Neural cell (in vitro differentiated cells): ENCODE data around the gene PRDX5. TPM values are rescaled to one million over a fixed set of nuclear protein-coding genes. Genes with fewer than 3 reads are reported as not detected.

Source experiments
- H2AFZ ChIP-seq: fragments of 200-600, 300-800 bp; sonication (generic), shearing (Covaris generic); 2 replicates; pipeline ENCODE4 v1.6.0; 2014; ENCODE audit warnings: low read depth, mild to moderate bottlenecking, antibody characterized with exemption, low read length, moderate library complexity
- H3F3A ChIP-seq: fragments of 200-600 bp; shearing (Covaris generic); 2 replicates; pipeline ENCODE4 v1.6.1; 2016; ENCODE audit warnings: mild to moderate bottlenecking, moderate library complexity, mixed read lengths, antibody characterized with exemption, low read length; ENCODE audit not compliant: insufficient read depth, poor library complexity, severe bottlenecking
- H3K27ac ChIP-seq: fragments of 200-600, 300-800 bp; sonication (generic), shearing (Covaris generic); 2 replicates; pipeline ENCODE4 v1.5.1; 2014; ENCODE audit warnings: mild to moderate bottlenecking, low read length, moderate library complexity
- H3K27me3 ChIP-seq: fragments of 300-800, 200-600 bp; sonication (generic), shearing (Covaris generic); 2 replicates; pipeline ENCODE4 v1.6.0; 2014; ENCODE audit warnings: mild to moderate bottlenecking, low read depth, low read length, moderate library complexity; ENCODE audit not compliant: insufficient read depth
- H3K36me3 ChIP-seq: fragments of 300-800, 200-600 bp; sonication (generic), shearing (Covaris generic); 2 replicates; pipeline ENCODE4 v1.5.1; 2014; ENCODE audit warnings: mild to moderate bottlenecking, antibody characterized with exemption, low read length, moderate library complexity; ENCODE audit not compliant: insufficient read depth
- H3K4me2 ChIP-seq: fragments of 300-800, 200-600 bp; sonication (generic), shearing (Covaris generic); 2 replicates; pipeline ENCODE4 v1.6.0; 2014; ENCODE audit warnings: mild to moderate bottlenecking, low read length
- H3K4me3 ChIP-seq: fragments of 300-800, 200-600 bp; sonication (generic), shearing (Covaris generic); 2 replicates; pipeline ENCODE4 v1.5.1; 2014; ENCODE audit warnings: mild to moderate bottlenecking, low read length, moderate library complexity
- H3K79me2 ChIP-seq: fragments of 200-600 bp; shearing (Covaris generic); replicated peaks from 2 replicates; pipeline ENCODE4 v1.6.0; 2014; ENCODE audit warnings: mild to moderate bottlenecking, low read length, moderate library complexity; ENCODE audit not compliant: insufficient read depth
- H3K9ac ChIP-seq: fragments of 300-800, 200-600 bp; sonication (generic), shearing (Covaris generic); 2 replicates; pipeline ENCODE4 v1.6.1; 2016; ENCODE audit warnings: mild to moderate bottlenecking, low read length, mixed read lengths
- H3K9me2 ChIP-seq: fragments of 200-600 bp; shearing (Covaris generic); 2 replicates; pipeline ENCODE4 v1.6.1; 2016; ENCODE audit warnings: mild to moderate bottlenecking, low read length, mixed read lengths; ENCODE audit not compliant: insufficient read depth
- H3K9me3 ChIP-seq: fragments of 200-600, 300-800 bp; sonication (generic), shearing (Covaris generic); 2 replicates; pipeline ENCODE4 v1.6.1; 2016; ENCODE audit warnings: mild to moderate bottlenecking, mixed run types, low read length, moderate library complexity, mixed read lengths
- H4K20me1 ChIP-seq: fragments of 200-600 bp; shearing (Covaris generic); 2 replicates; pipeline ENCODE4 v1.6.1; 2016; ENCODE audit warnings: mild to moderate bottlenecking, mixed run types; ENCODE audit not compliant: insufficient read depth
- EP300 ChIP-seq: fragments of 450-650 bp; conservative IDR thresholded peaks from 2 replicates; pipeline ENCODE4 v1.6.1; 2014; ENCODE audit warnings: antibody characterized with exemption, mild to moderate bottlenecking, moderate library complexity; ENCODE audit not compliant: poor library complexity, severe bottlenecking
- EZH2 ChIP-seq: fragments of 200-600, 300-800 bp; shearing (Covaris generic), sonication (generic); IDR thresholded peaks from 2 replicates; pipeline ENCODE4 v1.6.1; 2014; ENCODE audit warnings: antibody characterized with exemption, low read length, borderline replicate concordance, mild to moderate bottlenecking; ENCODE audit not compliant: insufficient read depth, poor library complexity, severe bottlenecking
- MXI1 ChIP-seq: fragments of 450-650 bp; conservative IDR thresholded peaks from 2 replicates; pipeline ENCODE4 v1.6.1; 2014; ENCODE audit warnings: antibody characterized with exemption, mild to moderate bottlenecking; ENCODE audit not compliant: poor library complexity, severe bottlenecking
- POLR2AphosphoS5 ChIP-seq: IDR thresholded peaks from 2 replicates; pipeline ENCODE4 v1.6.1; 2012
- RAD21 ChIP-seq: fragments of 450-650 bp; conservative IDR thresholded peaks from 2 replicates; pipeline ENCODE4 v1.6.1; 2014; ENCODE audit warnings: antibody characterized with exemption, mild to moderate bottlenecking, moderate library complexity
- REST ChIP-seq: IDR thresholded peaks from 2 replicates; pipeline ENCODE4 v1.6.1; 2012; ENCODE audit warnings: borderline replicate concordance
- SMC3 ChIP-seq: fragments of 450-650 bp; conservative IDR thresholded peaks from 2 replicates; pipeline ENCODE4 v1.6.1; 2014; ENCODE audit warnings: antibody characterized with exemption, mild to moderate bottlenecking, moderate library complexity; ENCODE audit not compliant: poor library complexity
- TAF1 ChIP-seq: IDR thresholded peaks from 2 replicates; pipeline ENCODE4 v1.6.1; 2012; ENCODE audit warnings: low read depth
- polyA plus RNA-seq: library from polyadenylated mRNA; depleted of rRNA; stranded (reverse); fragments of >200 nt; gene quantifications from 2 replicates; pipeline ENCODE4 v1.2.3, GENCODE V29; 2014
- TF ChIP-seq, protein P1 (sequence below): fragments of 450-650 bp; IDR thresholded peaks from 2 replicates; pipeline ENCODE4 v1.5.1; 2014; ENCODE audit warnings: antibody characterized with exemption, mild to moderate bottlenecking, moderate library complexity; ENCODE audit not compliant: poor library complexity, severe bottlenecking

The PRDX5 gene
- polyA plus RNA-seq, 1 donor from 2014 or later = 452 TPM

DNA sequence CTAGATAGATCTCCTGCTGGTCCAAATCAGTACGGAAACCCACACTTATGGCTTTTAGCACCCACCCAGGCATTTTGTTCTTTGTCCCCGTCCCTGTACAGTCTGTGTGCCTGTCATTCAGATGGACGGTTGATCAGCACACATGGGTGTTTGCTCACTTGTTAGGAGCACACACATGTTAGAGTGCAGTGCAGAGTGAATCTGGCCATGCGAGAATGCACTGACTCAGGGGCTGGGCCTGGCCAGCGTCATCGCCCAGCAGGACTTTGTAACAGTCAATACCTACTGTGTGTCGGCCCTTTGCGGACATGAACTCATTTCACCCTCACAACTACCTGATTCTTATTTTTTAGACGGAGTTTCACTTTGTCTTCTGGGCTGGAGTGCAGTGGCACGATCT is 44.4 kb downstream of the PRDX5 start:
- TF ChIP-seq EP300 = no peak
- TF ChIP-seq RAD21 = no peak
- TF ChIP-seq POLR2AphosphoS5 = no peak
- TF ChIP-seq SMC3 = no peak
- TF ChIP-seq EZH2 = no peak
- TF ChIP-seq, protein P1, sequence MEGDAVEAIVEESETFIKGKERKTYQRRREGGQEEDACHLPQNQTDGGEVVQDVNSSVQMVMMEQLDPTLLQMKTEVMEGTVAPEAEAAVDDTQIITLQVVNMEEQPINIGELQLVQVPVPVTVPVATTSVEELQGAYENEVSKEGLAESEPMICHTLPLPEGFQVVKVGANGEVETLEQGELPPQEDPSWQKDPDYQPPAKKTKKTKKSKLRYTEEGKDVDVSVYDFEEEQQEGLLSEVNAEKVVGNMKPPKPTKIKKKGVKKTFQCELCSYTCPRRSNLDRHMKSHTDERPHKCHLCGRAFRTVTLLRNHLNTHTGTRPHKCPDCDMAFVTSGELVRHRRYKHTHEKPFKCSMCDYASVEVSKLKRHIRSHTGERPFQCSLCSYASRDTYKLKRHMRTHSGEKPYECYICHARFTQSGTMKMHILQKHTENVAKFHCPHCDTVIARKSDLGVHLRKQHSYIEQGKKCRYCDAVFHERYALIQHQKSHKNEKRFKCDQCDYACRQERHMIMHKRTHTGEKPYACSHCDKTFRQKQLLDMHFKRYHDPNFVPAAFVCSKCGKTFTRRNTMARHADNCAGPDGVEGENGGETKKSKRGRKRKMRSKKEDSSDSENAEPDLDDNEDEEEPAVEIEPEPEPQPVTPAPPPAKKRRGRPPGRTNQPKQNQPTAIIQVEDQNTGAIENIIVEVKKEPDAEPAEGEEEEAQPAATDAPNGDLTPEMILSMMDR = no peak
- TF ChIP-seq REST = no peak
- TF ChIP-seq MXI1 = no peak
- TF ChIP-seq TAF1 = no peak
- H3K9me3 ChIP-seq = no peaks in the 10 kb centered on the region
- no peaks in the 10 kb centered on the region for H3K27me3 ChIP-seq
- no peak overlapping the region for H2AFZ ChIP-seq
- H3K27ac ChIP-seq = no peak overlapping the region
- no peak overlapping the region for H3K9ac ChIP-seq
- no peaks in the 10 kb centered on the region for H3F3A ChIP-seq
- H3K79me2 ChIP-seq = no peaks in the 10 kb centered on the region
- no peak overlapping the region for H3K4me3 ChIP-seq
- H4K20me1 ChIP-seq = no peaks in the 10 kb centered on the region
- H3K9me2 ChIP-seq = no peaks in the 10 kb centered on the region
- no peaks in the 10 kb centered on the region for H3K36me3 ChIP-seq
- H3K4me2 ChIP-seq = no peak overlapping the region

DNA sequence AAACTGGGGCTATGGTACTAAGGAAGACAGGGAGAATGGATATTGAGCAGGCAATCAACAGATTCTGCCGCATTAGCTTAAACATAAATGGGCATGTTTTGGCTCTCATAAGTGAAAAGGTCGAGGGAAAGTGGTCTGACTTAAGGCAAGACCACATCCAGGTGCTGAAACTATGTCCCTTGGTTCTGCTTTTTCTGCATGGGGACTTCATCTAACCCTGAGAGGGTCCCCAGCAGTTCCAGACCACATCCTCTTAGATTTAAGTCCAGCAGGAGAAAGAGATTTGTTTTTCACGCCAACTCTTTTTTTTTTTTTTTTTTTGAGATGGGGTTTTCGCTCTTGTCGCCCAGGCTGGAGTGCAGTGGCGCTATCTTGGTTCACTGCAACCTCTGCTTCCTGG is 46.5 kb downstream of the PRDX5 start:
- TF ChIP-seq, protein P1 = no peak
- TF ChIP-seq REST (no peak), POLR2AphosphoS5 (no peak), MXI1 (no peak), EZH2 (no peak), RAD21 (no peak), EP300 (no peak), TAF1 (no peak)
- Histone ChIP-seq H3K4me2 (no peak overlapping the region), H3K27me3 (no peaks in the 10 kb centered on the region)

More for the DNA sequence above, 46.5 kb downstream of the PRDX5 start:
- Histone ChIP-seq H3K36me3 (no peaks in the 10 kb centered on the region), H2AFZ (no peak overlapping the region), H3K9me3 (no peaks in the 10 kb centered on the region), H3K27ac (no peak overlapping the region), H3K4me3 (no peak overlapping the region), H3K9me2 (no peaks in the 10 kb centered on the region), H3K9ac (no peak overlapping the region), H4K20me1 (no peaks in the 10 kb centered on the region), H3F3A (no peaks in the 10 kb centered on the region), H3K79me2 (no peaks in the 10 kb centered on the region)
